GM04503 (cell line): ENCODE data around the gene ZNF521.

Source experiments
- DNase-seq: peaks from one replicate; pipeline ENCODE4 v3.0.0-alpha.2; 2012; ENCODE audit warnings: low read depth

ZNF521 gene

GRCh38 chr18:25075783-25076182, 276.2 kb downstream of the ZNF521 start:
- peak; percentile 24 for DNase-seq

GRCh38 chr18:25075331-25075730, 276.6 kb downstream of the ZNF521 start:
- no peak for DNase-seq

- DNase-seq, result no peak
These were observed 277.0 kb downstream of the ZNF521 start for GRCh38 chr18:25074925-25075324.

- no peak for DNase-seq
These were observed 279.8 kb downstream of the ZNF521 start for GRCh38 chr18:25072205-25072604.

- no peak for DNase-seq
These were observed 284.5 kb downstream of the ZNF521 start for GRCh38 chr18:25067275-25068025.

GRCh38 chr18:25066516-25066915, 285.4 kb downstream of the ZNF521 start:
- no peak for DNase-seq

- DNase-seq, result no peak
These were observed 289.2 kb downstream of the ZNF521 start for GRCh38 chr18:25062720-25063119.

GRCh38 chr18:25061395-25061794, 290.6 kb downstream of the ZNF521 start:
- DNase-seq, result no peak

GRCh38 chr18:25058521-25058920, 293.4 kb downstream of the ZNF521 start:
- DNase-seq, result no peak

GRCh38 chr18:25057491-25058050, 294.4 kb downstream of the ZNF521 start:
- DNase-seq, result no peak

GRCh38 chr18:25056429-25056828, 295.5 kb downstream of the ZNF521 start:
- DNase-seq, result no peak

GRCh38 chr18:25055076-25055475, 296.9 kb downstream of the ZNF521 start:
- DNase-seq, result no peak

- no peak for DNase-seq
These were observed 298.5 kb downstream of the ZNF521 start for GRCh38 chr18:25053466-25053865.

- DNase-seq, result no peak
These were observed 299.4 kb downstream of the ZNF521 start for GRCh38 chr18:25052511-25052921.

- no peak for DNase-seq
These were observed 301.4 kb downstream of the ZNF521 start for GRCh38 chr18:25050605-25051004.

GRCh38 chr18:25047983-25048382, 304.0 kb downstream of the ZNF521 start:
- DNase-seq, result no peak

- DNase-seq, result no peak
These were observed 304.5 kb downstream of the ZNF521 start for GRCh38 chr18:25047421-25047820.

GRCh38 chr18:25044694-25045093, 307.3 kb downstream of the ZNF521 start:
- DNase-seq, result no peak

GRCh38 chr18:25043104-25043503, 308.9 kb downstream of the ZNF521 start:
- no peak for DNase-seq

- no peak for DNase-seq
These were observed 309.3 kb downstream of the ZNF521 start for GRCh38 chr18:25042641-25043051.

GRCh38 chr18:25039781-25040180, 312.2 kb downstream of the ZNF521 start:
- DNase-seq, result no peak

- no peak for DNase-seq
These were observed 313.7 kb downstream of the ZNF521 start for GRCh38 chr18:25038261-25038660.

- DNase-seq, result no peak
These were observed 318.1 kb downstream of the ZNF521 start for GRCh38 chr18:25033747-25034471.
